Transverse colon (tissue), 4 donors: ENCODE data around the gene ACSL4.
"Not testable (repeated sequence)": the region's sequence is repeated elsewhere in the genome, so short reads cannot be mapped to it uniquely, and the experiment has no call there.

Experiments used
- CTCF ChIP-seq, 5 experiments: fragments of 200-600 bp in 3 of 5; fragments of 450-650 bp in 2 of 5; sonication (generic) in 3 of 5; IDR thresholded peaks; 1 replicate in 2 of 5; 2 replicates in 3 of 5; pipeline ENCODE4 v1.5.1; 2016 to 2017; ENCODE audit warnings: antibody characterized with exemption in 5 of 5, inconsistent platforms in 3 of 5, mild to moderate bottlenecking in 2 of 5, moderate library complexity in 1 of 5
- POLR2A ChIP-seq: fragments of 450-650 bp; IDR thresholded peaks from one replicate; pipeline ENCODE4 v1.6.1; 2016; ENCODE audit warnings: antibody characterized with exemption, mild to moderate bottlenecking, moderate library complexity
- POLR2AphosphoS5 ChIP-seq, 3 donors: sonication (generic); formaldehyde crosslinking; IDR thresholded peaks; one replicate each; pipeline ENCODE4 v1.6.1; 2016; ENCODE audit warnings: antibody characterized with exemption in 3 of 3

GRCh38 chrX:109671170-109671569 lies 61.9 kb downstream of the ACSL4 start:
- not testable (repeated sequence) for TF ChIP-seq CTCF (IDR thresholded peaks at IDR 0.05); POLR2AphosphoS5 (IDR thresholded peaks at IDR 0.05); POLR2A
